GM10248 (cell line): Measurements from ENCODE around the gene ARF1.

Source experiments
- CTCF ChIA-PET: fragments of 300-600 bp; sonication (Branson Sonifier 250); formaldehyde crosslinking; extraction: SDS; loops from one replicate; lab custom pipeline; 2021; ENCODE audit warnings: antibody characterized with exemption; lab: Yijun Ruan, JAX
- POLR2A ChIA-PET: fragments of 350-650 bp; sonication (Branson Sonifier 250); formaldehyde crosslinking; extraction: SDS; loops from one replicate; lab custom pipeline; 2020; ENCODE audit warnings: antibody characterized with exemption; lab: Yijun Ruan, JAX
- DNase-seq: peaks from one replicate; pipeline ENCODE4 v3.0.0; 2012; ENCODE audit errors: extremely low spot score
- TF ChIP-seq, protein P1 (sequence below): IDR thresholded peaks from 2 replicates; pipeline ENCODE4 v1.5.1; 2012; ENCODE audit warnings: mild to moderate bottlenecking, low read depth; ENCODE audit errors: extremely low read depth, missing control alignments, control extremely low read depth

ARF1 gene

DNA sequence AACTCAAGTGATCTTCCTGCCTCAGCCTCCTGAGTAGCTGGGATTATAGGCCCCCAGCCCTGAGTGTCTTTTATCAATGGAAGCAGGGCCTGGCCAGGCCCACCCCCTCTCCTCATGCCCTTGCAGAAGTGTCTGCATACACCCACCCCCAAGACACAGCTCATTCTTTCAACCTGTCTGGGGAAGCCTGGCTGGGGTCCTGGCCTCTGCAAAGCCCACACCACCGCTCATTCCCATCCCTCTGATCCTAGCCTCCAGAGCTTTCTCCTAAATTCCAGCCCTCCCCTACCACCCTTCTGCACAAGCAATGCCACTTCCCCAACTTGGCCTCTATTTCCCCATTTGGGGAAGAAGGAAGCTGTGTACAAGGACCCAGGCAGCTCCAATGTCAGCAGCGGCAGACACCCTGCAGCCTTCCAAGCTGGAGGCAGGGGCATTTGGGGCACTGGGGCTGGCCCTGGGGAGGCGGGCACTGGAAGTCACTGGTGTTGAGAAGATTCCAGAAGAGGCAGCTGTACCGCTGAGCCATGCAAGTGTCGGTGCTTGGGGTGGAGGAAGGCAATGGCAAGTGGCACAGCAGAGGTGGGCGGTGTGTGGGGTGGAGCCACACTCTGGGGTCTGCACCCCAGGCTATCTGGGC, 33.7 kb upstream of the ARF1 start:
- TF ChIP-seq, protein P1, sequence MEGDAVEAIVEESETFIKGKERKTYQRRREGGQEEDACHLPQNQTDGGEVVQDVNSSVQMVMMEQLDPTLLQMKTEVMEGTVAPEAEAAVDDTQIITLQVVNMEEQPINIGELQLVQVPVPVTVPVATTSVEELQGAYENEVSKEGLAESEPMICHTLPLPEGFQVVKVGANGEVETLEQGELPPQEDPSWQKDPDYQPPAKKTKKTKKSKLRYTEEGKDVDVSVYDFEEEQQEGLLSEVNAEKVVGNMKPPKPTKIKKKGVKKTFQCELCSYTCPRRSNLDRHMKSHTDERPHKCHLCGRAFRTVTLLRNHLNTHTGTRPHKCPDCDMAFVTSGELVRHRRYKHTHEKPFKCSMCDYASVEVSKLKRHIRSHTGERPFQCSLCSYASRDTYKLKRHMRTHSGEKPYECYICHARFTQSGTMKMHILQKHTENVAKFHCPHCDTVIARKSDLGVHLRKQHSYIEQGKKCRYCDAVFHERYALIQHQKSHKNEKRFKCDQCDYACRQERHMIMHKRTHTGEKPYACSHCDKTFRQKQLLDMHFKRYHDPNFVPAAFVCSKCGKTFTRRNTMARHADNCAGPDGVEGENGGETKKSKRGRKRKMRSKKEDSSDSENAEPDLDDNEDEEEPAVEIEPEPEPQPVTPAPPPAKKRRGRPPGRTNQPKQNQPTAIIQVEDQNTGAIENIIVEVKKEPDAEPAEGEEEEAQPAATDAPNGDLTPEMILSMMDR, result no peak
- ChIA-PET CTCF (interaction anchor here (1.2 kb wide), 1 partner anchor 61 kb away, joined by 3 read pairs; the partner anchor contains the start of gene MRPL55), POLR2A (no interaction called here)
- DNase-seq, result no peak

DNA sequence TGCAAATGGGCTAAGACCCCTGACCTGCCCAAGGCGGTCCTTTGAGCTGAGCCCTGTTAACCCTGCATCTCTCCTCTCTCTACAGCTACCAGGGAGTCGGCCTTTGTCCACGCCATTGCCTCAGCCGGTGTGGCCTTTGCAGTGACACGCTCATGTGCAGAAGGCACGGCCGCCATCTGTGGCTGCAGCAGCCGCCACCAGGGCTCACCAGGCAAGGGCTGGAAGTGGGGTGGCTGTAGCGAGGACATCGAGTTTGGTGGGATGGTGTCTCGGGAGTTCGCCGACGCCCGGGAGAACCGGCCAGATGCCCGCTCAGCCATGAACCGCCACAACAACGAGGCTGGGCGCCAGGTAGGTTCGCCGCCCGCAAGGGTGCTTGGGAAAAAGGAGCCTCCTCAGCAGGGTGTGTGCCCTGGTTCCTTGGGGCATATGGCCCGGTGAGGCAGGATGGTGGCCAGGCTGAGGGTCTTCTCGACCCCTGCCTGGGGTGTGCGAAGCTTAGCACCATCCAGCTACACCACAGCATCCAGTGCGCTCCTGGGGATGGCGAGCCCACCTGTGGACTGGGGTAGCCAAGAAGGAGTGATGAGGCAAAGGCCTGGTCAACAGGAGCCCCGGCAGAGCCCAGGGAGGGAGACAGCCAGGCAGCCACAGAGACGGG, 31.8 kb upstream of the ARF1 start:
- POLR2A ChIA-PET, result no interaction called here

DNA sequence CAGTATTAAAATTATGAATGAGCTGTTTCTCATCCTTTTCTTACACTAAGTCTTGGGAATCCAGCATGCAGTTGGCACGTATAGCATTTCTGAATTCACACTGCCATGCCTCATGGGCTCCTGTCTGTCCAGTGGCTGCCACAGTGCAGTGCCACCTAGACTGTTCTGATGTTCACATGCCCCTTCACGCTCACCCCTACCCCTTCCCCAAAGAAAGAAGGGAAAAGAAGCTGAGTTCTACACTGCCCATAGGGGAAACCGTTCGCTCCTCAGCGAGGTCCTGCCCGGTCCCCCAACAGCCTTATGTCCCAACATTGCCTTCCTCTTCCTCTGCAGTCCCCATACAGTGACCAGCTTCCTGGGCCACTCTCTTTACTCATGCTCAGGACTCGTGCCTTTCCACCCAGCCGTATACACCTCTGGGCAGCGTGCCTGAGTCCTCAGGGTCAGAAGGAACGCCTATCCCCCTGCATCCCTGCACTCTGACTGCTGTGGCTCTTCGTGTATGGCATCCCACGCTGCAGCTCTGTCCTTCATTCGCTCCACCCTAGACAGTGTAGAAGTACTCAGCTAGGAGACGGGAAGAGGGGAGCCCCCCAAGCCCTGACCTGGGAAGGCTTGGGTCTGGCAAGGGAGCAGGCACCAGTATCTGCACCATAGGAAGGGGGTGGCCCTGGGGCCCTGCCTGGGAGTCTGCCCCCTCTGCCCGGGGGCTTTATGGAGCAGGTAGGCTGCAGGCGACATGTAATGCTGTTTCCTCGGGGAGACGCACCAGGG, 24.1 kb upstream of the ARF1 start:
- no peak for DNase-seq
- ChIA-PET POLR2A (no interaction called here), CTCF (interaction anchor here (0.8 kb wide), 1 partner anchor 16 kb away, joined by 3 read pairs; no protein-coding TSS in a partner anchor)
- TF ChIP-seq, protein P1, result no peak

More for the DNA sequence above, 31.8 kb upstream of the ARF1 start:
- TF ChIP-seq, protein P1, result no peak
- CTCF ChIA-PET, result no interaction called here
- no peak for DNase-seq

DNA sequence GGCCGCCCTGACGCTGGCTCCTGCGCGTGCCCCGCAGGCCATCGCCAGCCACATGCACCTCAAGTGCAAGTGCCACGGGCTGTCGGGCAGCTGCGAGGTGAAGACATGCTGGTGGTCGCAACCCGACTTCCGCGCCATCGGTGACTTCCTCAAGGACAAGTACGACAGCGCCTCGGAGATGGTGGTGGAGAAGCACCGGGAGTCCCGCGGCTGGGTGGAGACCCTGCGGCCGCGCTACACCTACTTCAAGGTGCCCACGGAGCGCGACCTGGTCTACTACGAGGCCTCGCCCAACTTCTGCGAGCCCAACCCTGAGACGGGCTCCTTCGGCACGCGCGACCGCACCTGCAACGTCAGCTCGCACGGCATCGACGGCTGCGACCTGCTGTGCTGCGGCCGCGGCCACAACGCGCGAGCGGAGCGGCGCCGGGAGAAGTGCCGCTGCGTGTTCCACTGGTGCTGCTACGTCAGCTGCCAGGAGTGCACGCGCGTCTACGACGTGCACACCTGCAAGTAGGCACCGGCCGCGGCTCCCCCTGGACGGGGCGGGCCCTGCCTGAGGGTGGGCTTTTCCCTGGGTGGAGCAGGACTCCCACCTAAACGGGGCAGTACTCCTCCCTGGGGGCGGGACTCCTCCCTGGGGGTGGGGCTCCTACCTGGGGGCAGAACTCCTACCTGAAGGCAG, 23.4 kb upstream of the ARF1 start:
- CTCF ChIA-PET, result no interaction called here
- TF ChIP-seq, protein P1, result no peak
- no peak for DNase-seq
- POLR2A ChIA-PET, result no interaction called here

DNA sequence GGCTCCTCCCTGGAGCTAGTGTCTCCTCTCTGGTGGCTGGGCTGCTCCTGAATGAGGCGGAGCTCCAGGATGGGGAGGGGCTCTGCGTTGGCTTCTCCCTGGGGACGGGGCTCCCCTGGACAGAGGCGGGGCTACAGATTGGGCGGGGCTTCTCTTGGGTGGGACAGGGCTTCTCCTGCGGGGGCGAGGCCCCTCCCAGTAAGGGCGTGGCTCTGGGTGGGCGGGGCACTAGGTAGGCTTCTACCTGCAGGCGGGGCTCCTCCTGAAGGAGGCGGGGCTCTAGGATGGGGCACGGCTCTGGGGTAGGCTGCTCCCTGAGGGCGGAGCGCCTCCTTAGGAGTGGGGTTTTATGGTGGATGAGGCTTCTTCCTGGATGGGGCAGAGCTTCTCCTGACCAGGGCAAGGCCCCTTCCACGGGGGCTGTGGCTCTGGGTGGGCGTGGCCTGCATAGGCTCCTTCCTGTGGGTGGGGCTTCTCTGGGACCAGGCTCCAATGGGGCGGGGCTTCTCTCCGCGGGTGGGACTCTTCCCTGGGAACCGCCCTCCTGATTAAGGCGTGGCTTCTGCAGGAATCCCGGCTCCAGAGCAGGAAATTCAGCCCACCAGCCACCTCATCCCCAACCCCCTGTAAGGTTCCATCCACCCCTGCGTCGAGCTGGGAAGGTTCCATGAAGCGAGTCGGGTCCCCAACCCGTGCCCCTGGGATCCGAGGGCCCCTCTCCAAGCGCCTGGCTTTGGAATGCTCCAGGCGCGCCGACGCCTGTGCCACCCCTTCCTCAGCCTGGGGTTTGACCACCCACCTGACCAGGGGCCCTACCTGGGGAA, 22.7 kb upstream of the ARF1 start:
- ChIA-PET CTCF (no interaction called here), POLR2A (no interaction called here)
- TF ChIP-seq, protein P1, result no peak
- no peak for DNase-seq
